GM23248 (cell line): Measurements from ENCODE around the gene HSD17B12.

Source experiments
- EZH2 ChIP-seq: fragments of 200-600 bp; sonication (generic); IDR thresholded peaks from 2 replicates; pipeline ENCODE4 v1.6.1; 2018; ENCODE audit warnings: antibody characterized with exemption, mild to moderate bottlenecking; ENCODE audit not compliant: insufficient read depth, poor library complexity, severe bottlenecking
- EZH2phosphoT487 ChIP-seq: fragments of 200-600 bp; sonication (generic); IDR thresholded peaks from 2 replicates; pipeline ENCODE4 v1.6.1; 2018; ENCODE audit warnings: antibody characterized with exemption, moderate library complexity, mild to moderate bottlenecking, low read depth; ENCODE audit not compliant: insufficient read depth

DNA sequence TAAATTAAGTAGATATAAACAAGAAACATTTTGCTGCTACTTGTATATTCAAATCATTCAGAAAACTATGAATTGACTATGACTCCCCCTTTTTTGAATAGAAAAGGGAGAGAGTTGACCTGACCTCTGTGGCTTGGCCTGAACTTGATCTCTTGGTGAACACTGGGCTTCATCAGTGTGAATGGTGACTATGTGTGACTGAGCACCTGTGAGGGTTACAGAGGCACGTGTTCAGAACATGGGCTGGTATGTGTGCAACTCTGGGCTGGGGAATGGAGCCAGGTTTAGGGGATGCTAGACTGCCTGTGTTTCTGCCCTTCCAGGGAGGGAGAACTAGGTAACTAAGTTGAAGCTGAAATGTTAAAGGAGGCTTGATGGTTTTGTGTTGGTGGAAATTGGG is 29.2 kb downstream of the HSD17B12 start:
- TF ChIP-seq EZH2 (no peak), EZH2phosphoT487 (no peak)
